HCT116 (cell line): ENCODE measurements around the gene FAF2.

Experiments
- CEBPB ChIP-seq: IDR thresholded peaks from 2 replicates; pipeline ENCODE4 v1.6.1; 2012; ENCODE audit warnings: low read depth
- CTCF ChIP-seq, 3 experiments: fragments of 200-600 bp in 1 of 3; sonication (generic) in 1 of 3; IDR thresholded peaks in 2 of 3; conservative IDR thresholded peaks in 1 of 3; 2 replicates each; pipeline ENCODE4 v1.5.1; 2012 to 2017; ENCODE audit warnings: low read depth in 2 of 3, low read length in 2 of 3, antibody characterized with exemption in 1 of 3, borderline replicate concordance in 1 of 3, control low read depth in 1 of 3, mild to moderate bottlenecking in 1 of 3, mixed read lengths in 1 of 3, mixed run types in 1 of 3, moderate library complexity in 1 of 3; ENCODE audit not compliant: insufficient read depth in 1 of 3
- EGR1 ChIP-seq: IDR thresholded peaks from 2 replicates; pipeline ENCODE4 v1.6.1; 2012; ENCODE audit warnings: low read depth
- EZH2 ChIP-seq: fragments of 200-600 bp; sonication (generic); IDR thresholded peaks from 2 replicates; pipeline ENCODE4 v1.6.1; 2017; ENCODE audit warnings: antibody characterized with exemption, mixed run types
- MAX ChIP-seq: IDR thresholded peaks from 2 replicates; pipeline ENCODE4 v1.6.1; 2012
- POLR2A ChIP-seq: IDR thresholded peaks from 2 replicates; pipeline ENCODE4 v1.7.0; 2011; ENCODE audit warnings: borderline replicate concordance; ENCODE audit not compliant: insufficient read depth, insufficient read length; ENCODE audit errors: extremely low read depth
- POLR2AphosphoS5 ChIP-seq: IDR thresholded peaks from 2 replicates; pipeline ENCODE4 v1.6.1; 2011; ENCODE audit warnings: mild to moderate bottlenecking, low read depth, low read length, moderate library complexity
- RAD21 ChIP-seq: IDR thresholded peaks from 2 replicates; pipeline ENCODE4 v1.6.1; 2012; ENCODE audit warnings: low read depth, mild to moderate bottlenecking
- SP1 ChIP-seq: IDR thresholded peaks from 2 replicates; pipeline ENCODE4 v1.6.1; 2012; ENCODE audit warnings: low read depth
- SRF ChIP-seq: IDR thresholded peaks from 2 replicates; pipeline ENCODE4 v1.6.1; 2012; ENCODE audit warnings: low read depth
- YY1 ChIP-seq: IDR thresholded peaks from 2 replicates; pipeline ENCODE4 v1.6.1; 2011; ENCODE audit warnings: low read length, low read depth, moderate library complexity, mild to moderate bottlenecking; ENCODE audit not compliant: insufficient replicate concordance; ENCODE audit errors: extremely low read depth

GRCh38 chr5:176413709-176414191, 34.4 kb upstream of the FAF2 start:
- TF ChIP-seq EGR1 (no peak), CEBPB (no peak), EZH2 (no peak), CTCF (IDR thresholded peaks at IDR 0.05 in 2 of 3, conservative IDR thresholded peaks at IDR 0.05 in 1 of 3; ENCODE audit: borderline replicate concordance in 1 of 3, insufficient read depth in 1 of 3, low read depth in 2 of 3, low read length in 2 of 3) (no peak), POLR2AphosphoS5 (no peak), MAX (no peak), SRF (no peak), YY1 (no peak), SP1 (no peak), POLR2A (no peak), RAD21 (no peak)
